NCI-H1436 (cell line): ENCODE measurements around the gene RAD51B.

Experiments used
- DNase-seq: peaks from one replicate; lab custom pipeline; 2025; lab: John Stamatoyannopoulos, UW

Gene RAD51B

GRCh38 chr14:68389943-68390342 is 570.4 kb downstream of the RAD51B start:
- DNase-seq: no peak

GRCh38 chr14:68390741-68391140 is 571.2 kb downstream of the RAD51B start:
- DNase-seq: no peak

GRCh38 chr14:68391311-68392014 is 571.9 kb downstream of the RAD51B start:
- DNase-seq: no peak

GRCh38 chr14:68392393-68393141 is 573.0 kb downstream of the RAD51B start:
- no peak for DNase-seq

GRCh38 chr14:68393259-68393658 is 573.7 kb downstream of the RAD51B start:
- no peak for DNase-seq

- no peak for DNase-seq
These were observed 574.7 kb downstream of the RAD51B start for GRCh38 chr14:68394118-68394763.

- DNase-seq: no peak
These were observed 575.2 kb downstream of the RAD51B start for GRCh38 chr14:68394764-68395143.

GRCh38 chr14:68395604-68396003 is 576.0 kb downstream of the RAD51B start:
- no peak for DNase-seq

GRCh38 chr14:68396461-68396860 is 576.9 kb downstream of the RAD51B start:
- DNase-seq: no peak

GRCh38 chr14:68397371-68397811 is 577.8 kb downstream of the RAD51B start:
- DNase-seq: no peak

GRCh38 chr14:68397822-68398221 is 578.2 kb downstream of the RAD51B start:
- DNase-seq: no peak

- DNase-seq: no peak
These were observed 578.8 kb downstream of the RAD51B start for GRCh38 chr14:68398370-68398769.

- no peak for DNase-seq
These were observed 580.4 kb downstream of the RAD51B start for GRCh38 chr14:68399971-68400370.

GRCh38 chr14:68401317-68401716 is 581.7 kb downstream of the RAD51B start:
- DNase-seq: no peak

GRCh38 chr14:68401855-68402254 is 582.3 kb downstream of the RAD51B start:
- no peak for DNase-seq

GRCh38 chr14:68402525-68403101 is 583.0 kb downstream of the RAD51B start:
- DNase-seq: no peak

- DNase-seq: no peak
These were observed 583.9 kb downstream of the RAD51B start for GRCh38 chr14:68403191-68404145.

GRCh38 chr14:68404146-68404527 is 584.6 kb downstream of the RAD51B start:
- DNase-seq: no peak

- DNase-seq: no peak
These were observed 585.1 kb downstream of the RAD51B start for GRCh38 chr14:68404652-68405183.

- DNase-seq: no peak
These were observed 586.4 kb downstream of the RAD51B start for GRCh38 chr14:68405961-68406360.

GRCh38 chr14:68407285-68407684 is 587.7 kb downstream of the RAD51B start:
- DNase-seq: no peak
